Calu3 (cell line): ENCODE results near the gene CDK14. TPM values are rescaled to one million over a fixed set of nuclear protein-coding genes. Genes with fewer than 3 reads are reported as not detected.

ENCODE experiments used
- BruUV-seq: library from RNA; stranded (reverse); fragments of 400-500 nt; replicated peaks from 2 replicates; lab custom pipeline; 2021; lab: Mats Ljungman, UMichigan
- CTCF ChIA-PET: fragments of 300-600 bp; sonication (Branson Sonifier 250); formaldehyde crosslinking; loops from one replicate; lab custom pipeline; 2022; ENCODE audit warnings: antibody characterized with exemption; lab: Charles Lee
- DNase-seq: peaks from one replicate; pipeline ENCODE4 v3.0.0; 2022
- H3K27ac Mint-ChIP-seq: one replicate; pipeline ENCODE4 v1.8.0; 2022; ENCODE audit warnings: mixed read lengths; ENCODE audit not compliant: unreplicated experiment
- H3K27me3 Mint-ChIP-seq: one replicate; pipeline ENCODE4 v1.8.0; 2022; ENCODE audit warnings: mixed read lengths; ENCODE audit not compliant: unreplicated experiment
- H3K36me3 Mint-ChIP-seq: one replicate; pipeline ENCODE4 v1.8.0; 2022; ENCODE audit warnings: mild to moderate bottlenecking, moderate library complexity, mixed read lengths; ENCODE audit not compliant: insufficient read depth, unreplicated experiment
- H3K4me1 Mint-ChIP-seq: one replicate; pipeline ENCODE4 v1.8.0; 2022; ENCODE audit warnings: mild to moderate bottlenecking, low read depth, mixed read lengths; ENCODE audit not compliant: unreplicated experiment
- H3K4me3 Mint-ChIP-seq: one replicate; pipeline ENCODE4 v1.8.0; 2022; ENCODE audit warnings: mild to moderate bottlenecking, low read depth, moderate library complexity, mixed read lengths; ENCODE audit not compliant: unreplicated experiment
- H3K9me3 Mint-ChIP-seq: one replicate; pipeline ENCODE4 v1.8.0; 2022; ENCODE audit warnings: low read depth, mixed read lengths; ENCODE audit not compliant: unreplicated experiment
- intact Hi-C: fragments of 100-400 bp; cut with micrococcal nuclease; formaldehyde crosslinking; loops from one replicate; pipeline ENCODE4 v1.10.0; 2022; ENCODE audit not compliant: unreplicated experiment
- total RNA-seq: library from RNA; stranded (reverse); gene quantifications from 2 replicates; pipeline ENCODE4 v1.2.3, GENCODE V29; 2022
- TF ChIP-seq, protein P1 (sequence below): fragments of 200-600 bp; IDR thresholded peaks from one replicate; pipeline ENCODE4 v1.8.0; 2022; ENCODE audit warnings: antibody characterized with exemption; ENCODE audit not compliant: unreplicated experiment

Gene CDK14
- total RNA-seq, 1 experiment from 2014 or later, result 29.4 TPM

DNA sequence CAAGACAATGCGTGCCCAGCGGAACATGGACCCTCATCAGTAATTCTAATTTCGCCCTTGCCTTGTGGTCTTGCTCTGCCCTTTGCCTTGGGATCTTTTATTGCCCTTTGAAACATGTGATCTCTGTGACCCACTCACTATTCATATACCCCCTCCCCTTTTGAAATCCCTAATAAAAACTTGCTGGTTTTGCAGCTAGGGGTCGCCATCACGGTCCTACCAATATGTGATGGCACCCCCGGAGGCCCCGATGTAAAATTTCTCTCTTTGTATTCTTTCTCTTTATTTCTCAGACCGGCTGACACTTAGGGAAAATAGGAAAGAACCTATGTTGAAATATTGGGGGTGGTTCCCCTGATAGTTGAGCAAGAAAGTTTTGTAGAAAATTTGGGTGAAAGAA is 242.7 kb downstream of the CDK14 start:
- CTCF ChIA-PET, result no interaction called here
- BruUV-seq, result no TSS peak

DNA sequence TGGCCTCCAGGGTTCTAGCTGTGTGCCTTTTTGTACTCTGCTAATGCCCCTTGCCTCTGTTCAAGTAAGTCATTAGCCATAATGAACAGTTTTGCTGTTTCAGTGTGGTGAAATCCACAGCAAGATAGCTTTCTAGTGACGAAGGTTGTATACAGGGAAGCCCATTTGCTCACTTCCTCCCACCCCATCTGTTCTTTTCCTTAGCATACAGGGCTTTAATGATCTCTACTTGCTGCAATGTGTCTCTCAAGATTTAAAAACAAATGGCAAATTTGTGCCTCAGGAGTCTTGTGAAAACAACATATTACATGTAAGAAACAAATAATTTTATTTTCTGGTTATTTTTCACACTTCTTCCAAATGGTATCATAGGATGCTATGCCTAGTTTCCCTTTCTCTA is 243.2 kb downstream of the CDK14 start:
- CTCF ChIA-PET, result no interaction called here
- intact Hi-C loops, result no loop called here
- no peaks in the 10 kb centered on the region for H3K36me3 Mint-ChIP-seq
- no peaks in the 10 kb centered on the region for H3K27me3 Mint-ChIP-seq
- no peak overlapping the region for H3K4me3 Mint-ChIP-seq
- H3K4me1 Mint-ChIP-seq, result peaks cover 35% of the 10 kb centered on the region
- H3K9me3 Mint-ChIP-seq, result no peaks in the 10 kb centered on the region
- no peak for DNase-seq
- no peak overlapping the region for H3K27ac Mint-ChIP-seq
- TF ChIP-seq, protein P1, sequence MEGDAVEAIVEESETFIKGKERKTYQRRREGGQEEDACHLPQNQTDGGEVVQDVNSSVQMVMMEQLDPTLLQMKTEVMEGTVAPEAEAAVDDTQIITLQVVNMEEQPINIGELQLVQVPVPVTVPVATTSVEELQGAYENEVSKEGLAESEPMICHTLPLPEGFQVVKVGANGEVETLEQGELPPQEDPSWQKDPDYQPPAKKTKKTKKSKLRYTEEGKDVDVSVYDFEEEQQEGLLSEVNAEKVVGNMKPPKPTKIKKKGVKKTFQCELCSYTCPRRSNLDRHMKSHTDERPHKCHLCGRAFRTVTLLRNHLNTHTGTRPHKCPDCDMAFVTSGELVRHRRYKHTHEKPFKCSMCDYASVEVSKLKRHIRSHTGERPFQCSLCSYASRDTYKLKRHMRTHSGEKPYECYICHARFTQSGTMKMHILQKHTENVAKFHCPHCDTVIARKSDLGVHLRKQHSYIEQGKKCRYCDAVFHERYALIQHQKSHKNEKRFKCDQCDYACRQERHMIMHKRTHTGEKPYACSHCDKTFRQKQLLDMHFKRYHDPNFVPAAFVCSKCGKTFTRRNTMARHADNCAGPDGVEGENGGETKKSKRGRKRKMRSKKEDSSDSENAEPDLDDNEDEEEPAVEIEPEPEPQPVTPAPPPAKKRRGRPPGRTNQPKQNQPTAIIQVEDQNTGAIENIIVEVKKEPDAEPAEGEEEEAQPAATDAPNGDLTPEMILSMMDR, result no peak
- BruUV-seq, result no TSS peak

More for the DNA sequence above, 242.7 kb downstream of the CDK14 start:
- no peaks in the 10 kb centered on the region for H3K9me3 Mint-ChIP-seq
- TF ChIP-seq, protein P1, result no peak
- peak; percentile 1 for DNase-seq
- H3K27ac Mint-ChIP-seq, result no peak overlapping the region
- peak overlapping the region; percentile 11 for H3K4me3 Mint-ChIP-seq
- H3K27me3 Mint-ChIP-seq, result no peaks in the 10 kb centered on the region
- intact Hi-C loops, result no loop called here
- H3K36me3 Mint-ChIP-seq, result no peaks in the 10 kb centered on the region
- peaks cover 40% of the 10 kb centered on the region for H3K4me1 Mint-ChIP-seq

DNA sequence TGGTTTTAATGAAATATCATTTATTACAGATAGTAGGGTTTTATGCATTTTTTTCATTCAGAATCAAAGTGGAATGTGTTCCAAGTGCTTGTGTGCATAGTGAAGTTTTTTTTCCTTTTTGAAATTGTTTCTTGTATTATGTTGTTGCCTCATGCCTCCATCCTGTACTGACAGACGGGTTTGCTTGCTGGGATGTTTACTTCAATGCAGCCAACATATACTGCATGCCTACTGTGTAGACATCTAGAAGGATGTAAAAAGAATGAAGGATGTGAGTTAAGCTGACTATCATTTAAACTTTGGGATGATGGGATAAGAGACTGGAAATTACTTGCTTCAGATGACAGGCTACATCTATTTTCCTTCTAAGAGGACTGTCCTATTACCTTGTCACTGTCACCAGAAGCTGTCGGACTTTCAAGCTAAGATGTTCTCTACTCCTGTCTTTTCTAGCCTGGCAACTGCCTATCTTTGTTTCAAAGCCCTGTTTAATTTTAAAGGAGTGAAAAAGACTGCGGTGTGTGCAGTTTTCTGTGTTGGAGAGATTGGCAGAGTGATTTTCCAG is 243.7 kb downstream of the CDK14 start:
- TF ChIP-seq, protein P1, result no peak
- Mint-ChIP-seq H3K36me3 (no peaks in the 10 kb centered on the region), H3K4me1 (peaks cover 30% of the 10 kb centered on the region), H3K4me3 (no peak overlapping the region), H3K27me3 (no peaks in the 10 kb centered on the region), H3K27ac (no peak overlapping the region), H3K9me3 (no peaks in the 10 kb centered on the region)
- no TSS peak for BruUV-seq
- DNase-seq, result no peak
- intact Hi-C loops, result no loop called here
- CTCF ChIA-PET, result interaction anchor here (0.6 kb wide), 1 partner anchor 677 kb away, joined by 3 read pairs; no protein-coding TSS in a partner anchor

DNA sequence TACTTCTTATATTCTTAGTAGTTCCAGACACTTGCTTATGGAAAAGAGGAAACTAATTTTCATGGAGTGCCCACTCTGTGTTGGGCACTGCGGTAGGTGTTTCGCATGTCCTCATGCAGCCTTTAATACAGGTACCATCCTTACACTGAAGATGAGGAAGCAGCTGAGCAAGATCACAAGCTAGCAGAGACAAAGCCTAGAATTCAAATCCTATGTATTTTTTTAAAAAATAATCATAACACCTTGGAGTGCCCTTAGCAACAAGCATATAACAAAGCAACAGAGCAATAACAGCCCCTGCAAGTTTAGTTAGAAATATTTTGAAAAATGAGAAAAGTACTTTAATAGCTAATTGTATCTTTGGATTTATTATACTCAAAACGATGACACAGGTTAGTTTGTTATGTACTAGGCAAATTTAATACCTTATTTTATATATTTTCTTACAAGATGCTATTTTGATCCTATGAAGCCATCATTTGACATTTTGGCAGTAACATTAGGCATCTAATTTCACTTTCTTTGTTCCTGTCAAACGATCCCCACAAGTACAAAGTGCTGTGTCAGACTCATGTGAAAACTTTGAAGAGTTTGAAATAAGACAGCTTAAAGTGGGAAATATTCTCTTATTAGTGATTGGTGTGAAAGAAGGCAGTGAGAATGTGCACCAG is 245.8 kb downstream of the CDK14 start:
- no peak overlapping the region for H3K4me3 Mint-ChIP-seq
- no TSS peak for BruUV-seq
- no peak overlapping the region for H3K27ac Mint-ChIP-seq
- H3K9me3 Mint-ChIP-seq, result no peaks in the 10 kb centered on the region
- TF ChIP-seq, protein P1, result no peak
- H3K36me3 Mint-ChIP-seq, result no peaks in the 10 kb centered on the region
- CTCF ChIA-PET, result no interaction called here
- no peaks in the 10 kb centered on the region for H3K27me3 Mint-ChIP-seq
- H3K4me1 Mint-ChIP-seq, result peaks cover 19% of the 10 kb centered on the region
- intact Hi-C loops, result no loop called here
- no peak for DNase-seq
